Cortex of kidney (tissue), 1 donor: ENCODE results near the gene HIPK3.
"Not testable (repeated sequence)": the region's sequence is repeated elsewhere in the genome, so short reads cannot be mapped to it uniquely, and the experiment has no call there.

Experiments used
- DNase-seq: peaks from one replicate; lab custom pipeline; 2025; lab: John Stamatoyannopoulos, UW

Gene HIPK3

DNA sequence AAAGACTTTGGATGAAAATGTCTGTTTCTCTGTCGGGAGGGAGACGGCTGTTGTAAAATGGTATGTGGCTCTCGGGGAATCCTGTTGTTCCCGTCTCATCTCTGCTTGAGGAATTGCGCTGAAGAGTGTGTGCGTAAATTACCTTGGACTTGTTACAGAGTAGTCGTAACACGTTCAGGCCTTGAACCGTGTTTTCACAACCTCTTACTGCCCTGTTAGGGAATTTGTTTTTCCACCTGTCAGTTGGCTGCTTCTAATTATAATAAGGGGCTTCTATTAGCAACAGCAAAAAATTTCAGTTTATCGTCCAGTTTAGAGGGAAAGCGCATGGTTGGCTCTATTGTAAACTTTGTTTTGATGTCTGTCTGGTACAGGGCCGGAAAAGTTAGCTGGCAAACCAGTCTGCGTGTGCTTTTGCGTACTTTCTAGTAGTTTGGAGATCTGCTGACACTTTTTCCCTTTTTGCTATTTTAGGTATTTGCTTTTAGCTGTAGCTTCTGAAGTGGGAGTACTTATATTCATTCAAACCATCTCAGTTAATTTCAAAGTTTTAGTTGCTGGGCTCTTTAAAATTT is 1.5 kb downstream of the HIPK3 start:
- no peak for DNase-seq

DNA sequence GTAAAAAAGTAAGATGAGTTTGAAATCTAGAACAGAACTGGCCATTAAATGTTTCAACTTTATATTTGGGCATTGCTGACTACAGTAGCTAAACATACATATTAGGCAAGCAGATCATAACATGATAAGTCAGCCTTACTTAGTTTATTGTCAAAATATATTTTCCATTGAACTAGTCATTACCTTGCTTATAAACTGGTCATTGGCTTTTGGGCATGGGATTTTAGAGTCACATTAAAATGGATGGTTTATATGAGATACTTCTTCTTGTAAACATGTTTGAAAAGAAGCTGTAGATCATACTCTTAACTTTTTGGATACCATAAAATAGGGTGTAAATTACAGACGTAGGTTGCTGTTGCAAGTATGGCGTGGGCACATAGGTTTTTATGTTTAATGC is 2.7 kb downstream of the HIPK3 start:
- DNase-seq: no peak

DNA sequence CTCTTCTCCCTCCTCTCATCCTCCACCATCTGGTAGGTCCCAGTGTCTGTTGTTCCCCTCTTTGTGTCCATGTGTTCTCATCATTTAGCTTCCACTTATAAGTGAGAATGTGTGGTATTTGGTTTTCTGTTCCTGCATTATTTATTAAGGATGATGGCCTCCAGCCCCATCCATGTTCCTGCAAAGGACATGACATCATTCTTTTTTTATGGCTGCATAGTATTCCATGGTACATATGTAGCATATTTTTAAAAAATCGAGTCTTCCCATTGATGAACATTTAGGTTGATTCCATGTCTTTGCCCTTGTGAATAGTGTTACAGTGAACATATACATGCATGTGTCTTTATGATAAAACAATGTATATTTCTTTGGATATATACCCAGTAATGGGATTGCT is 4.2 kb downstream of the HIPK3 start:
- not testable (repeated sequence) for DNase-seq

DNA sequence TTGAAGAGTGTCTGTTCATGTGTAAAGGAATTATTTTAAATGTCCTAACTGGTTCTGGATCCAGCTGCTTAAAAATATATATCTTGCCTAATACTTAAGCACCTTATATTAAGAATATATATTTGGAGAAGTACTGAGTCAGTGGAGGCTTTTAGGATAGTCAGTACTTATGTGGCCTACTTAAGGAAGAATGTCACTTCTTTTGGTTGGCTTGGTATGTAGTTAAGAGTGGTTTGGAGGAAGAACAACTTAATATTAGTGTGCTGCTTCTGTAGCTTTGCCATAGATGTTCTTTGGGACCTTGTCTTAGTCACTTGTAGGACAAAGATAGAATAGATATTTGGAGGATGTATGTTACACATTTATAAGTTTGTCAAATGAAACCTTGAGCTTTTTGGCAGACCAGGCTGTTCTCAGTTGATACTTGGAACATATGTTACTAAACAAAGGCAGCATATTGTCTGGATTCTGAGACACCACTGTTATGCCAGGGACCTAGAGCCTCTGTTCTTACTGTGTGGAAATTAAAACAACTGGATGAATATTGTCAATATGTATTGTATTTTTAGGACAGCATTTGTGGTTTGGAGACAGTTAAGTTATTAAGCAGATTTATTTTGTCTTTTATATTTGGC is 4.9 kb downstream of the HIPK3 start:
- no peak for DNase-seq

DNA sequence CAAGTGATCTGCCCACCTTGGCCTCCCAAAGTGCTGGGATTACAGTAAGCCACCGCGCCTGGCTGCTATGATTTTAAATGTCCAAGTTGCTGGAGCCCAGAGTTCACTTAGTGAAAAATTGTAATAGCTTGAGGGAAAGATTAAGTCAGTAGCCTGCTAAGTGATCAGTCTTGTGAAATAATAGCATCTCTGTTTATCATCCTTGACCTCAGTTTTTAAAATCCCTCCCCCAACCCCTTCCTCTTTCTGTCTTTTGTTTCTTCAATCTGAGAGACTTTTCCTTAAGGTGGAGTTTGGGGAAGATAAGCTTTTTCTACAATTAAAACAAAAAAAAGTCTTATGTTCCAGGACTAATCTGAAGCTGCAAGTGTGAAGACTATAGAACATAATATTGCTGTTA is 6.4 kb downstream of the HIPK3 start:
- DNase-seq: no peak

DNA sequence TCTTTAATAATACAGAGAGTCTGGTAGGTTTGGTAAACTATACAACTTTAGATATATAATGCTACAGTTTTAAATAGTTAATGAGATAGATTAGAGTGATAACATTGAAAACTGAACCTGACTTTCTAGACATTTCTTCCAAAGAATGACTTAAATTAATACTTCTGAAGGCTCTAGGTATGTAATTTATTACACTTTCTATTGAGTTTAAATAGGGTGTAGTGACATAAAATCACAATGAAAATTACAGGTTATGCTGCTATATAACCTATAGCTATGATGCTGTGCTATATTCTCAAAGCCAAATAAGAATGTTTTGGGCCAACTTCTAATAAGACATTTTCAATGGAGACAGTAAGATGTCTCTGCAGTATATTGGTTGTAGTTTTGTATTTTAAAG is 7.7 kb downstream of the HIPK3 start:
- no peak for DNase-seq

DNA sequence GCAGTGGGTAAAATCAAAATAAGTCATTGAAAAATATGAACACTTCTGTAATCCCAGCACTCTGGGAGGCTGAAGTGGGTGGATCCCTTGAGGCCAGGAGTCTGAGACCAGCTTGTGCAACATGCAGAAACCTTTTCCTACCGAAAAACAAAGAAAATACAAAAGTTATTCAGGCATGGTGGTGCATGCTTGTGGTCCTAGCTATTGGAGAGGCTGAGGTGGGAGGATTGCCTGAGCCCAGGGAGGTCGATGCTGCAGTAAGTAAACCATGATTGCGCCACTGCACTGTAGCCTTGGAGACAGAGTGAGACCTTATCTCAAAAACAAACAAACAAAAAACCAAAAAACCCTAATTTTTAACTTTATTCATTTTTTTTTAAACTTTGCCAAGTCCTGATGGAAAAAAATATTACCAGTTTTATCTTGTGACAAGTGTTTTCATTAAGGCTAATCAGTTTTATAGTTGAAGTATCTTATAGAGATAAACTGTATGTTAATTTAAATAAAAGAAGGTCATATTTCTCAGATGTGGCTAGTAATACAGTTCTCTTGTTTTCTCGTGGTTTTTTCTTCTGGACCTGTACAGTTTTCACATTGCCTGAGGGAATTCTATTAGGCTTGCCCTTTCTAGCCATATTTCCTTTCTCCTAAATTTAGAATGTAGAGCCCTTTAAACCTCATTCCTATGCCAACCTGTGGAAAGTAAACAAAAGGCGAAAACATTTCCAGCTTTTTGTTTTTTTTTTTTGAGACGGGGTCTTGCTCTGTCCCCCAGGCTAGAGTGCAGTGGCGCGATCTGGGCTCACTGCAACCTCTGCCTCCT is 9.4 kb downstream of the HIPK3 start:
- no peak for DNase-seq

DNA sequence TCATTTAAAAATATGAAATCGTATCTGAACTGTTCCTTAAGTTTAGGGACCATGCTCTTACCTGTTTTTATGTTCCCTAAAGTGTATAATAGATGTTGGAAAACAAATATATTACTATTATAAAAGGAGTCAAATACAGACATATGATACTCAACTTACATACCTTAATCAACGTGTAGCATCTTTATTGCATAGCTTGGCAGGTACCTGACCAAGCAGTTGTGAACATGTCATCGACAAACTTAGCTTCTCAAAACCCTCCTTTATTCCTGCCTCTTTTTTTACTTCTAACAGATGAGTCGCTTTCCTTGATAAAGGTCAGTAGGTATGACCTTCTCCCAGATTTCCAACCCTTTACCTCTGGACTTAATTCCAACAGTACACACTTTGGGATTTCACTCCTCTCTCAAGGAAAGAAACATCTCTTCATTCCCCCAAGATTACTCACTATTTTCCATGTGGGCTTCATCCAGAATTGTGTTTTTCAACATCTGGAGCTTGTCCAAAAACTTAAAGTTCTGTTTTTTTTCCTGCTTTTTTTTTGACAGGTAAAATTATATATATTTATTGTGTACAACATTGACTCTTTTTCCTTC is 11.9 kb downstream of the HIPK3 start:
- DNase-seq: no peak

DNA sequence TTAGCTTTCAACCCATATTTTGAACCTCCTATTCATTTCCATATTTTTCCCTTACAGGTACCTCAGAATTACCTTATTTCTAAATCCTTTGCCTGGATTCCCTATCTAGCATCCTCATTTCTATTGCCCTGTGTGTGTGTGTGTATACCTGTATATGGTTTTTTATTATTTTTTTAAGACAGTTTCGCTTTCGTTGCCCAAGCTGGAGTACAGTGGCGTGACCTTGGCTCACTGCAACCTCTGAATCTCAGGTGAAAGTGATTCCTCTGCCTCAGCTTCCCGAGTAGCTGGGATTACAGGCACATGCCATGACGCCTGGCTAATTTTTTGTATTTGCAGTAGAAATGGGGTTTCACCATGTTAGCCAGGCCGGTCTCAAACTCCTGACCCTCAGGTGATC is 12.6 kb downstream of the HIPK3 start:
- no peak for DNase-seq

DNA sequence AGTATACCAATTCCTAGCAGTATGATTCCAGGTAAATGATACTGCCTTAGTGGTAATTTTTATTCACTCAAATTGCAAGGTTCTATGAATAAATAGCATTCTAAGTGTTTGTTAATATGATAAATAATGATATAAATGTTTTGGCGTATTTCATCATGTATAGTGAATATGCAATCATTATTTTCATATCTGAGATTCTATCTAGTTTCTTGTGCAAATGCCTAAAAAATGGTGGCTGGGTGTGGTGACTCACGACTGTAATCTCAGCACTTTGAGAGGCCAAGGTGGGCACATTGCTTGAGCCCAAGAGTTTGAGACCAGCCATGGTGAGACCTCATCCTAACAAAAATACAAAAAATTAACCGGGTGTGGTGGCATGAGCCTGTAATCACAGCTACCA is 13.9 kb downstream of the HIPK3 start:
- no peak for DNase-seq

DNA sequence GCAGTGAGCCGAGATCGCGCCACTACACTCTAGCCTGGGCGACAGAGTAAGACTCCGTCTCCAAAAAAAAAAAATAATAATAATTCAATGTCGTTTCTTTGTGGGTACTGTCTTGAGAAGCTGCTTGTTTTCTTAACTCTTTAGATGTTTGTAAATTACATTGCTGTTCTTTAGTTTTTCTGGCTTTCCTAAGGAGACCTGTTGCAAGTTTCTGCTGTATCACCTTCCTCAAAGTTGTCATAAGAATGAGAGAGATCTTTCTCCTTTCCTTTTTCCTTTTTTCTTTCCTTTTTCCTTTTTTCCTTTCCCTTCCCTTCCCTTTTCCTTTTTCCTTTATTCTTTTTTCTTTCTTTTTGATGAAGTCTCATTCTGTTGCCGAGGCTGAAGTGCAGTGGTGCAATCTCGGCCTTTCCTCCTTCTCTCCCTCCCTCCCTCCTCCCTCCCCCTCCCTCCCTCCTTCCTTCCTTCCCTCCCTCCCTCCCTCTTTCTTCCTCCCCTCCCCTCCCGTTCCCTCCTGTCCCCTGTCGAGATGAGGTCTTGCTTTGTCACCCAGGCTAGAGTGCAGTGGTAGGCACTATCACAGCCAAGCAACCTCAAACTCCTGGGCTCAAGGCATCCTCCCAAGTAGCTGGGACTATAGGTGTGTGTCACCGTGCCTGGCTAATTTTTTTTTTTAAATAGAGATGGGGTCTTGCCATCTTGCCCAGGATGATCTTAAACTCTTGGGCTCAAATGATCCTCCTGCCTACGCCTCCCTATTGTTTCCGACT is 15.3 kb downstream of the HIPK3 start:
- no peak for DNase-seq

DNA sequence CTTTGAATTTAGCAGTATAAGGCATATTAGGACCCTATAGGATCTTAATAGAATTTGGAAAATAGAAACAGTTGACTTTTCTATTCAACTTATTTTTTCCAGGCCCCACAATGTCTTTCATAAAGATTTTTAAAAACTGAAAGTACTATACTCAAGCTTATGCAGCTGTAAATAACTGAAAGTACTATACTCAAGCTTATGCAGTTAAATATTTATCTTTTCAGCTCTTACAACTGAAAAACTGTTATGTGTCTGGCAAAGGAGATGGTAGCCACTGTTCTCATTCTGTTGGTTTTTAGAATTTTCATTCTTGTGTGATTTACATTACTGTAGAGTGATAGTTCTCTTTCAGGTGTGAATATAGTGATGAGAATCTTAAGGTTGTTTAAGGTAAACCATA is 16.5 kb downstream of the HIPK3 start:
- no peak for DNase-seq

DNA sequence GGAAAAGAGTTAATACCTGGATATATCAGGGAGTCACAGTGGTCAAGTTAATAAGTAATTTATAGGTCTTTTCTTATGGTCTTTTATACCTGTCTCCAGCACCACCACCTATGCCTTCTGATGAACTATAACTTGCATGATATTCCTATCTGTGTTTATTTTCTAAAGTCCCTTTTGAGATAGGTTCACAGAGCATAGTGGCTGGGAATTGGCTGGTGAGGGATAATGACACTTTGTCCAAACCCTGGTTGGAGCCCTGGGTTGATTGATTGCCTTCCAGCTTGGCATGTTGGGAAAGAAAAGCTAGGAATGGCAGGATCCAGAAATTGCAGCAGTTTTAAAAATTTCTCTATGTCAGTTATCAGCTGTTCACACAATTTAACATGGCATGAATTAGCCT is 23.2 kb downstream of the HIPK3 start:
- DNase-seq: no peak

DNA sequence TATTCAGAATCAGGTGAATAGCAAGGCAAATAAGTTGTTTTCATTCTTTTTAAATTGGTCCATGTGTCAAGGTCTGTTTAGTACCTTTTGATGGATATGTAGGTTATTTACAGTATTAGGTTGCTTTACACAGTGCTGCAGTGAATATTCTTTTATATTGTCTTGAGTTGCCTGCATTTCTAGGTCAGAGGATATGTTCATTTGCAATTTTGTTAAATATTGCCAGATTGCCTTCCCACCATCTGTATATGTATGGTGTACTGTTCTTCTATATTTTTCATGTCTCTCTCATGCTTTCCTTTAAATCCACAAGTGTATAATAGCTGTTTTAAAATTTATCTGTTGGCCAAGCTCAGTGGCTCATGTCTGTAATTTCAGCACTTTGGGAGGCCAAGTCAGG is 24.6 kb downstream of the HIPK3 start:
- DNase-seq: no peak

DNA sequence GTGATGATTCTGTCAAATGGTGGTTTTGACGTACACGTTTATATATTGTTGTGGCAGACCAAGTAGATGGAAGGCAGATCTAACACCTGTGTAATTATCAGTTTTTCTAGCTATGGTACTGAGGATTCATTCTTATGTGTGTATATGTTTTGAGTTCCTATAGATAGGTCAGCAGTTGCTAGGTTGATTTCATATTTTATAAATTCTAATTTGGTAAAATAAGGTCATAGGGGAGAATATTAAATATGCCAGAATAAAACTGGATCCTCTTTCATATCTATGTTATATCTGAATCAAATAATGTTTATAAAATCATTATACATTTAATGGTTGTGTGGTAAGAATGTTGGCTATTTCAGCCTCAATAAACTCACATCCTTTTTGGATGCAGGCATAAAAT is 27.6 kb downstream of the HIPK3 start:
- no peak for DNase-seq

DNA sequence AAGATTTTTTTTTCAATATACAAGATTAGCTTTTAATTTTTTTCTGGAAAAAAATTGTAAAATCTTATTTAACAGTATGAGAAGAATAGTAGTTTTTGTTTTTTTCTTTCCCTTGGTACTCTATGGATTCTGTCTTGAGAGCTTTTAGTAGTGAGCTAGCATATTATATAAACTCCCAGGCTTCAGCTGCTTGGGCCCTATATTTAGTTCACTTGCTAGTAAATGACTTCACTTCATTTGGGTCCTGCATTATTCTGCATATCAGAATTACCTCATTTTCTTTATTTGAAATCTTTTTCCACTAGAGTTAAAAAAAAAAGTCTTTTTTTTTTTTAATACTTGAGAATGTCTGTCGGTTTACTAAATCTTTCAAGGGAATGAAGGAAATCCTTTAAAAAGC is 33.1 kb downstream of the HIPK3 start:
- DNase-seq: no peak

DNA sequence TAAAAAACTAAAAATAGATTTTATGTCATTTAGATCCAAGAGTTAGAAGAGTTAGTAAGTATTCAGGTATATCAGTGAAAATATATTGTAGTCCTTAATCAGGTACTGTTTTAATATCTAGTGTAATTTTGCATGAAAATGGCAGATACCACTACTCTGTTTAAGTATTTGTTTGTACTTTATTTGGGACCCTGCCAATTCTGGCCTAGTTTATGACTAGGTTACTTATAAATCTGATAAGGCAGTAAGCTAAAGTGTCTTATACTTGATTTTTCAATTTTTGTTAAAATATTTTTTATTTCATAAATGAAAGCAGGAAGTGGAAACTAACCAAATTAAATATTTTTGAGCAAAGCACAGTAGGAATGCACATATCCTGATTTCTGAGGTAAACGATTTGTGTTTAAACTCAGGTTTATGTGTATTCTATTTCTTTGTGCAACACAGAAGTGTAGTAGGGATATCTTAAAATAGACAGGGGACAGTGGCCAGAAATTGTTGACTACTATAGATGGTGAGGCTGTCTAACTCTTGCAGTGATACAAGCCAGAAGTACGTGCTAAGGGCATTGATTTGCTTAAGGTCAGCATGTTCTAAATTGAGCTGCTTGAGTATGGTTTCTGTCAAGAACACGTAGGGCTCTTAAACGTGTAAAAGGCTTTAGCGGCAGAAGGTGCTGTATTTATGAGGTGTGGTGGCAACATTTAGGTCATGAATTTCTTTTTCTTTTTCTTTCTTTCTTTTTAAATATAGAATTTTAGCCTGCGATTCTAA is 34.0 kb downstream of the HIPK3 start:
- DNase-seq: no peak

DNA sequence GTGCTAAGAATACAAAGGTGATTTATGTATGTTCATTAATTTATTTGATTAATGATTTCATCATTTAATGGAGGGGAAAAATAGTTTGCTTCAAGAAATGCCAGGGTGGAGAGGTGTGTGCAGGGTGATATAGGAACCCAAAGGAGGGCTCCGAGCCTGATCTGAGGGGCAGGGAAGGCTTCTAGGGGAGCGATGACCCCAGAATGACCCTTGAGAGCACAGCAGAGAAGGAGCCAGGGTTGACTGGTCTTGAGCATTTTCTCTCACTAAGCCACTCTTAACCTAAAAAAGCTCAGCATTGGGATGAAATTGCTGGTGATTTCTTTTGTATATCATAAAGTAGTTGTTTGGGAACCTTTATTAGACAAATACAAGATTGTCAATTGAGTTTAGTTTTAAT is 35.1 kb downstream of the HIPK3 start:
- DNase-seq: no peak

DNA sequence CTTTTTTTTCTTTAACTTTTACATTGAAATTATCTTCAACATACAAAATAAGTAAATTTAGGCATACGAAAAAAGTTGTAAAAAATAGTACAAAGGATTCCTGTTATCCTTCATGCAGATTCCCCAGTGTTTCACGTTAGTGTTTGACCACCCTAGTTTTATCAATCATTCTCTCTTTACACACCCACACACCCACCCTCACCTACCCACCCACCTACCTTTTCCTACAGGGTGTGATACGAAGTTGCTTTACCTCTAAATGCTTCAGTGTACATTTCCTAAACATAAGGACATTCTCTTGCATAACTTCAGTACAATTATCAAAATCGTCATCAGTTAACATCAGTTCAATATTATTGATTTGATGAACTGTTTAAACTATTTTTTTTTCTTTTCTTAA is 37.0 kb downstream of the HIPK3 start:
- no peak for DNase-seq

DNA sequence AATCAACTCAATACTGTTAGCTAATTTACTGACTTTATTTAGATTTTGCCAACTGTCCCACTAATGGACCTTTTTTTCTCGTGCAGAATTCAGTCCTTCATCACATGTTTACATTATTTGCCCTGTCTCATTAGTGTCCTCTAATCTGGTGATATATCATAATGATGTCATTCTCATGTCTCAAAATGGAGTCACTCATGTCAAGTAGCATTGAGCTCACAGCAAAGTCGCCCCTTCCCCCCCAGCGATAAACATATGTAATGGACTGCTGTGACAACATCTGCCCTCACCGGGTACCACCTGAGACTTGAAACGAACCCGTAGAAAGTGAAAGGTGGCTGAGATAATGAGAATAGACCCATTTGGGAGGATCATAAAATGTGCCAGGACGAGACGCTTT is 37.6 kb downstream of the HIPK3 start:
- DNase-seq: no peak

DNA sequence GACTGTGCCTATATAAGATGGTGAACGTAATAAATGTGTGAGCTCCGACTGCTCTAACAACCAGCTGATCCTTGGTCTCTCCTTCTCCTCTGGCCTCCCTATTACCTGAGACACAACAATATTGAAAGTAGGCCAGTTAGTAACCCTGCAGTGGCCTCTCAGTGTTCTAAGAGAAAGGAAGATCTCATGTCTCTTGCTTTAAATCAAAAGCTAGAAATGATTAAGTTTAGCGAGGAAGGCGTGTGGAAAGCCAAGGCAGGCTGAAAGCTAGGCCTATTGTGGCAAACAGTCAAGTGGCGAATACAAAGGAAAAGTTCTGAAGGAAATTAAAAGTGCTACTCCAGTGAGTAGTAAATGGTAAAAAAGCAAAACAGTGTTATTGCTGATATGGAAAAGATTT is 39.5 kb downstream of the HIPK3 start:
- DNase-seq: no peak

DNA sequence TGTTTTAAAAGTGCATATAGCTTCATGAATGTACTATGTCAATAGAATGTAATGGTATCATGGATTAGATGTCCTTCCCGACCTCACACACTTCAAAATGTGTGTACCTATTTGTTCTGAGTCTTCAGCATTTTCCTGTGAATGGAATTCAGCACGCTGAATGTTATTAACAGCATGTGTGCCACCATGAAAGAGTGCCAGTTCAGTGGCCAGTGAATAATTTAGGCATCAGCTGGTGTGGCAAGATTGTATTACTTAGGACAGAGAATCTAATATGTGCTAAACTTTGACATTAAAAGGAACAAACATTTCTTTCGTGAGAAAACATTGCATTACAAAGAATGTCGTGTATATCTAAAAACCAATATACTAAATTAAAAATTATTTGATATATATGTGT is 46.4 kb downstream of the HIPK3 start:
- DNase-seq: no peak
